GM10266 (cell line): Measurements from ENCODE around the gene SUPT3H.

ENCODE experiments used
- DNase-seq: peaks from one replicate; pipeline ENCODE4 v3.0.0; 2012; ENCODE audit errors: extremely low spot score
- TF ChIP-seq, protein P1 (sequence below): IDR thresholded peaks from 2 replicates; pipeline ENCODE4 v1.5.1; 2012; ENCODE audit warnings: mild to moderate bottlenecking, low read depth; ENCODE audit not compliant: control insufficient read depth, insufficient read depth; ENCODE audit errors: missing control alignments

SUPT3H gene

DNA sequence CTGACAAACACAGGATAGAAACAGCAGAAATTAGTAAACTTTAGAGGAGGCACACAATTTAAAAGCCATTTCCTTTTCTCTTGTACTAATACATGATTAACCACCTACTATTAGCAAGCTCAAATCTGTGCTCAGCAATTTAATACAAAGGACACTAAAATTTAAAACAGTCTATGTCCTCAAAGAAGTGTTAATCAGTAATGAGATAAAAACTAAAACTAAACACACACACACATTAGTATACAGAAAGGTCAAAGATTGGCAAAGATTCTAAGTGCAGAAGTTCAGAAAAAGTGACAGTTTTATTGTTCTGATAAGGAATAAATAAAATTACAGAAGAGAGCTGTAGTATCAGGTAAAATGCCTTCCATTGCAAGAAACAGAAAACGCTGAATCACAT is 123.5 kb downstream of the SUPT3H start:
- TF ChIP-seq, protein P1, sequence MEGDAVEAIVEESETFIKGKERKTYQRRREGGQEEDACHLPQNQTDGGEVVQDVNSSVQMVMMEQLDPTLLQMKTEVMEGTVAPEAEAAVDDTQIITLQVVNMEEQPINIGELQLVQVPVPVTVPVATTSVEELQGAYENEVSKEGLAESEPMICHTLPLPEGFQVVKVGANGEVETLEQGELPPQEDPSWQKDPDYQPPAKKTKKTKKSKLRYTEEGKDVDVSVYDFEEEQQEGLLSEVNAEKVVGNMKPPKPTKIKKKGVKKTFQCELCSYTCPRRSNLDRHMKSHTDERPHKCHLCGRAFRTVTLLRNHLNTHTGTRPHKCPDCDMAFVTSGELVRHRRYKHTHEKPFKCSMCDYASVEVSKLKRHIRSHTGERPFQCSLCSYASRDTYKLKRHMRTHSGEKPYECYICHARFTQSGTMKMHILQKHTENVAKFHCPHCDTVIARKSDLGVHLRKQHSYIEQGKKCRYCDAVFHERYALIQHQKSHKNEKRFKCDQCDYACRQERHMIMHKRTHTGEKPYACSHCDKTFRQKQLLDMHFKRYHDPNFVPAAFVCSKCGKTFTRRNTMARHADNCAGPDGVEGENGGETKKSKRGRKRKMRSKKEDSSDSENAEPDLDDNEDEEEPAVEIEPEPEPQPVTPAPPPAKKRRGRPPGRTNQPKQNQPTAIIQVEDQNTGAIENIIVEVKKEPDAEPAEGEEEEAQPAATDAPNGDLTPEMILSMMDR: no peak
- no peak for DNase-seq

DNA sequence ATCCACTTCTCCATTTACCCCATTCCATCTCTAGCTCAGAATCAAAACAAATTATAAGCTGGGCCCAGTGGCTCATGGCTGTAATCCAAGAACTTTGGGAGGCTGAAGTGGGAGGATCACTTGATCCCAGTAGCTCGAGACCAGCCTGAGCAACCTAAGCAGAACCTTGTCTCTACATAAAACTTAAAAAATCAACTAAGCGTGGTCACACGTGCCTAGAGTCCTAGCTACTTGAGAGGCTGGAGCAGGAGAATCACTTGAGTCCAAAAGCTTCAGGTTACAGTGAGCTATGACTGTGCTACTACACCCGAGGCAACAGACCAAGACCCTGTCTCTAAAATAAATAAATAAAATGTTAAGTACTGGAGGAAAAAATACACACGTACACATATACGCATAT is 124.3 kb downstream of the SUPT3H start:
- DNase-seq: no peak
- TF ChIP-seq, protein P1: no peak

DNA sequence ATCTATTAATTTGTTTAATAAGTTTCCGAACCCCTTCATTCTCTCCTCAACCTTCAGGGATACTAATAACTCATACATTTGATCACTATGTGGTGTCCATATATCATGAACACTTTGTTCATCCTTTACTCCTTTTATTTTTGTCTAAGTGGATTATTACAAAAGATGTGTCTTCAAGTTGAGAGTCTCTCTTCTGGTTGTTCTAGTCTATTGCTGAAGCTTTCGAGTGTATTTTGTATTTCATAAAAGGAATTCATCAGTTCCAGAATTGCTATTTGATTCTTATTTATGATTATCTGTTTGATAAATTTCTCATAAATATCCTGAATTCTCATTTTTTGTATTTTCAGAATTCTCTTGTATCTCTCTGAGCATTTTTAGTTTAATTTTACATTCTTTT is 146.1 kb downstream of the SUPT3H start:
- TF ChIP-seq, protein P1: no peak
- no peak for DNase-seq

DNA sequence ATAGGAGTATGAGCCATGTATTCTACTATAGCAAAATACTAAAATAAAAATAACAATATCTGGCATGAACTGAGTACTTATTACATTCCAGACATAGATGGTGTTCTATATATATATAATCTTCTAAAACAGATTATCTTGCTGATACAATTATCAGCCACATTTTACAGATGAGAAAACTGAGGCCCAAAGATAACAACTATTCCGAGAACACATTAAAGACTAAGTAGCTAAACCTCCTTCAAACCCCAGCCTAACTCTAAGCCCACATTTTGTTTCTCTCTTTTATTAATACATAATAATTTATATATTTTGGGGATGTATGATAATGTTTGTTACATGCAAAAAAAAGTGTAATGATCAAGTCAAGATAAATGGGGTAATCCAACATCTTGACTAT is 148.3 kb downstream of the SUPT3H start:
- TF ChIP-seq, protein P1: no peak
- DNase-seq: no peak

DNA sequence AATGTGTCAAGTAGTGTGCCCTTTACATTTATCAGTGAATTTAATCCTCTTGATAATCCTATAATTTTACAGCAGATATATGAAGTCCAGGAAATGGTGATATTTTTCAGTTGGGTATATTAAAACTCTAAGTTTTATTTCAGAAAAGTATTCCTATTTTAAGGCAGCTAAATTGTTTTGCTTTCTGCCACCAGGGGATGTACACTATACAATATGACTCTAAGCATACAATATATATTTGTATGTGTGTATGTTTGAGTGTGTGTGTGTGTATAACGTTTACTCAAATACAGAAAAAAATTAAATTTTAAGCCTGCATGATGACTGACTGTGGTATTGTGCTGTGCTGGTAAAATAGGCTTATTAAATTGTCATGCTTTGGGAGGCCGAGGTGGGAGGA is 151.7 kb downstream of the SUPT3H start:
- TF ChIP-seq, protein P1: no peak

DNA sequence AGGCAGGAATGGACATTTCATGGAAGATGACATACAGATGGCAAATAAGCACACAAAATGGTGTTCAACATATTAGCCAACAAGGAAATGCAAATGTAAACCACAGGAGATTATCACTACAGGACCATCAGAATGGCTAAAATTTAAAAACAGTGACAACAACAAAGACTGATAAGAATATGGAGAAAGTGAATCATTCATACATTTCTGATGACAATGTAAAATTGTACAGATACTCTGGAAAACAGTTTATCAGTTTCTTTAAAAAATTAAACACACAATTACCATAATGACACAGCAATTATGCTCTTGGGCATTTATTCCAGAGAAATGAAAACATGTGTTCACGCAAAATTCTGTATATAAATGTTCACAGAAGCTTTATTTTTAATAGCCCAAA is 155.4 kb downstream of the SUPT3H start:
- TF ChIP-seq, protein P1: no peak

More for the DNA sequence above, 151.7 kb downstream of the SUPT3H start:
- no peak for DNase-seq

DNA sequence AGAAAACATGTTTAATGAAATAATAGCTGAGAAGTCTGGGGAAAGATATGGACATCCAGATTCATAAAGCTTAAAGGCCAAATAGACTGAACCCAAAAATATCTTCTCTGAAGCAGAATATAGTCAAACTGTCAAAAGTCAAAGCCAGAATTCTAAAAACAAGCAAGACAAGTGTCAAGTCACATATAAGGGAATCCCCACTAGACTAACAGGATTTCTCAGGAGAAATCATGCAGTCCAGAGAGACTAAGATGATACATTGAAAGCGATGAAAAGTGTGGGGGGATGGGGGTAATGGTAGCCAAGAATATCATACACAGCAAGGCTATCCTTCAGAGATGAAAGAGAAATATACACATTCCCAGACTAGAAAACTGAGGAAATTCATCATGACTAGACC is 162.0 kb downstream of the SUPT3H start:
- DNase-seq: no peak
- TF ChIP-seq, protein P1: no peak

More for the DNA sequence above, 155.4 kb downstream of the SUPT3H start:
- DNase-seq: no peak
